HG03060 (cell line): Measurements from ENCODE around the gene ZNF319.
"Not testable (repeated sequence)": the region's sequence is repeated elsewhere in the genome, so short reads cannot be mapped to it uniquely, and the experiment has no call there.

Source experiments
- ATAC-seq: cut with Tn5 transposase; IDR thresholded peaks from one replicate; pipeline ENCODE4 v1.9.1; 2021; ENCODE audit warnings: low read depth, moderate number of reproducible peaks; ENCODE audit not compliant: unreplicated experiment

ZNF319 gene

DNA sequence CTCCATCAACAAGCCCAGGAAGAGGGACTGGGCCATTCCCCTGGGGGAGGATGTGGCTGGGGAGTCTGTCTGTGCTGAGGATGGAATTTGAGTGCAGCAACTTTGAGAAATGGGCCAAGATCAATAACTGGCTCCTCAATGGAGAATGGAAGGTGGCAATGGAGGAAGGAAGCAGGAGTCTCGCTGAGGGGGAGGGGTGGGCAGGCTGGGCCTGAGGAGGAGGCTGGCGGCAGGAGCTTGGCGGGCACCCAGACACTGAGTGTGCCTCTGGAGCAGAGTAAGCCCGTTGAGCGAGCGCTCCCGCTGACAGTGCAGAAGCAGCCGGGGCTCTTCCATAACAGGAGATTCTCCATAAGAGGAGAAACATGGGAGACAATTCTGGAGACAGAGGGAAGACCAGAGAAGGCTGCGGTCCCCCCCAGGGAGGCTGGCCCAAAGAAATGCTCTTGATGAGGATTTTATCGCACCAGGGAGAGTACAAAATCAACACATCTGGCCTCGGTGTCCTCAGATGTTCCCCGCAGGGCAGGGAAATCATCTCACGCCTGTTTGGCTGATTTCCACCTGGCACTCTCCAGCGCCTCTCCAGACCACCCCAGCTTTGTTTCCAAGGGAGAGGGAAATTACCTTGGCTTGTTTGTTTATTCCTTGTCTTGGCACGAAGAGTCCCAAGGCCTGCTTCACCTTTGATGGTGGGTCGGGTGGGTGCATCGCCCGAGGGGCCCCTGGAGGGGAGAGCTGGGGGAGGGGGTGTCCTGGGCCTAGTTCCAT, 22.3 kb upstream of the ZNF319 start:
- ATAC-seq, result no peak

DNA sequence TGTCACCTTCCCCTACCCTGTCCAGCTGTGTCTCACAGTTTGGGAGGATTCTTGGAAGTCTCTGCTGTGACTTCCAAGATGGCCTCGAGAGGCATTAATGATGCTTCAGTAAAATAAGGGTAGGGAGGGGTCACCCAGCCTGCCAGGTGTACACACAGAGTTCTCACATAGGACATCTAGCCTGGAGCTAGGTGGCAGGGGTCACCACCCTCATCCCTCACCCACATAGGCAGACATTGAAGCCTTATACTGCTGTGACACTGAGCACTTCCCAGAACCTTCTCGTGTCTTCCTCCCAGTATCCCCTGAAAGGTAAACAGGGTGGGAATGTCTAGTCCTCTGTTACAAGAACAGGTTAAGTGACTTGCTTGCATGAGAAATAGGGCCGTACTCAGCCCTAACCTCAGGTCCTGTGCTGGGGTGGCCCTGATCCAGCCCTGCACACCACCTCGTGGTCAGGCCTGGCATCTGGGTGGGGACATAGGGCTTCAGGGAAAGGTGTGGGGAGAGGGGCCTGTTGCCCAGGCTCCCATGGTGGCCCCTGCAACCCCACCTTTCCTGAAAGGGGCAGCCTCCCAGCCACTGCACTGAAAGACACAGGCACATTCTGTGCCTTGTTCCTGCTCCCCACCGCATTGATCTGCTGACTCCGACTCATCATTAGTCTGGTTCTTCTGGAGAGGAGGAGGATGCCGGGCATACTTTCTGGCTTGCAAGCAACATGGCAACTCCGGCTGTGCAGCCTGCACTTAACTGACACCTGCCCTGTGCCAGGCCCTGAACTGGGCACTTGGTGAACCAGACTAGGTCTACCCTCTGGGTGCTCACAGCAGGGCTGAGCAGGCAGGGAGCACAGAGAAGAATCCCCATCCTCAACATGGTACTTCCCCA, 21.4 kb upstream of the ZNF319 start:
- ATAC-seq, result no peak

DNA sequence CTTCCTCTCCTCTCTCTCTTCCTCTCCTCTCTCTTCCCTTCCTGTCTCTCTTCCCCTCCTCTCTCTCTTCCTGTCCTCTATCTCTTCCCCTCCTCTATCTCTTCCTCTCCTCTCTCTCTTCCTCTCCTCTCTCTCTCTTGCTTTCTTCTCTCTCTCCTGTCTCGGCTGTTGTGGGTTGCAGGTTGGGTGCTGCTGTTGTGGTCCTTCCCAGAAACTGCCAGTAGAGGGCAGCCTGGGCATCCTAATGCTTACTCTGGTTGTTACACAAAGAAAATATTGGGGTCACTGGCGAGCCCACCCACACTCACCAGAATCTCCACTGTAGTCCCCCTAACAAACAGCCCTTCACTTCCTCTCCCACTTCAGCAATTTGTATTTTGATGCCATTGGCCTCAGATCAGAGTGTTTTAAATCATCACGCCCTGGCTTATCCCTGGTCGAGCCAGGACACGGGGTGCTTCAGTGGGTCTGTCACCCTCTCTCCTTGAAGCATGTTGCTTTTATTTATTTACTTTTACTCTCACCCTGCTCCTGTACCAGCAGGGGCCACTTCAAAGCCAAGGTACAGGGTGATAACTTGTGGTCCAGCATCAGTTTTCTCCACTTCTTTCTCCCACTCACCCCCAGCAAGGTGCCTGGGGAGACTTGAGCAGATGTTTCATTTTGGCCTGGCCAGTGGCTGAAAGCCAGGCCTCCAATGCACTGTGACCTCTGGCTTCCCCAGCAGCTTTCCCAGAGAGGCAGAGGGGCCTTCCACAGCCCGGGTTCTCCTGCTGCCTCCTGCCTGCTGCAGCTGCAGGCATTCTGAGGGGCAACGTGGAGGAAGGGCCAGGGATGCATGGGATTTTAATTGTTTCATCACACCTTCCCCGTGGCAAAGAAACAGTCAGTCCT, 20.4 kb upstream of the ZNF319 start:
- ATAC-seq, result no peak

DNA sequence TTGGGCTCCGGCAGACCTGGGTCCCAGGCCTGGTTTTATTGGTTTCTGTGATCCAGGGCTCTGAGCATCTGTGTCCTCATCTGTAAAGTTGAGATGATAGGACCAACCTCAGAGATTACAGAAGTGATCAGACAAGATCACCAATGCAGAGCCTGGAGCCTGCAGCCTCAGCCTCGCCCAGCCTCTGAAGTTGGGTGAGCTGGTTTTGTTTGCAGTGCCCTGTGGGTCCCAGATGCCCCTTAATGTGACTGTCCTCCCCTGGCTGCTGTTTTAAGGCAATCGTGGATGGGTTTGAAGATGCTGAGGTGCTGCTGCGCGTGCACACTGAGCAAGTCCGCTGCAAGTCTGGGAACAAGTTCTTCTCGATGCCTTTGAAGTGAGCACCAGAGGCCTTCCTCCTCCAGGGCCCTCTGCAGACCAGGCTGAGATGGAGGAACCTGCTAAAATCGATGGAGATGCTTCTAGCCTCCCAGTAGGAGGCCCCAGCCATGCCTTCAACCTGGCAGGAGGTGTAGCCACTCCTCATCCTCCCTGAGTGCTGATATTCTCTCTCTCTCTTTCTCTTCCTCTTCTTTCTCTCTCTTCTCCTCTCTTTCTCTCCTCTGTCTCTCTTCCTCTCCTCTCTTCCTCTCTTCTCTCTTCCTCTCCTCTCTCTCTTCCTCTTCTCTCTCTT, 19.5 kb upstream of the ZNF319 start:
- ATAC-seq, result no peak

DNA sequence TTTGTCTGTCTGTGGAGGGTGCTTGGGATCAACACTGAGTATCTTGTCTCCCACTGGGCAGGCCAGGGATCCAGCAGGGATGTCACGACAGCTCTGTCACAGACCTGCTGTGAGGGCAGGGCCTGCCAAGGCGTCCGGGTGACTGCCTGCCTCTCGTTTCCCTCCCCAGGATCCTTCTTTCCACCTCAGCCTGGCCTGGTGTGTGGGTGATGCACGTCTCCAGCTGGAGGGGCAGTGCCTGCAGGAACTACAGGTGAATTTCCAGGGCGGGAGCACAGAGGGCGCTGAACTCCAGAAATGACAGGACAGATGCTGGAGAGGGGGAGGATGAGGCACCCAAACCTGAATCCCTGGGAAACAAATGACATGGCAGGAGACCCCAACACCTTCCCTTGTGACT, 18.3 kb upstream of the ZNF319 start:
- ATAC-seq, result no peak

DNA sequence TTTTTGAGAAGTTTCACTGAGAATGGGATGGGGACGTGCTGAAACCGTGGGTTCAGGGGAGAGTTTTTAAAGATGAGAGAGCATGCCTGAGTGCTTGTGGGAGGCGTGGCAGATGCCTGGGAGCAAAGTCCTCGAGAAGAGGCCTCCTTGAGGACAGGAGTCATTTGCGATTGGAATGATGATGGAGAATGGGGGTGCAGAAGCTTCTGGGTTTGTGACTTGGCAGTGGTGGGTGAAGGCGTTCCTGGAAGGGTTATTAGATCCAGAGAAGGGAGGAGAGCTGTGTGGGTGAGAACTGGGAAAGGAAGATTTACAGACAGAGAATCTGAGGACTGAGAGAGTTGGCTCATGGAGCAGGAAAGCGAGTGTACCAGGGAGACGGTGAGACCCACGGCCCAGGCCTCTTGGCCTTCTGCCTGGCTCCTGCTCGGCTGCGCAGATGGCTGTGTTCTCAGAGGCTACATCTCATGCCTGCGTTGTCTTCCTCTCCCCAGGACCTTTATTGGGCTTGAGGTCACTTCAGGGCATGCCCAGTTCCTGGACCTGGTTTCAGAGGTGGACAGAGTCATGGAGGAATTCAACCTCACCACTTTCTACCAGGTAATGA, 16.5 kb upstream of the ZNF319 start:
- no peak for ATAC-seq

DNA sequence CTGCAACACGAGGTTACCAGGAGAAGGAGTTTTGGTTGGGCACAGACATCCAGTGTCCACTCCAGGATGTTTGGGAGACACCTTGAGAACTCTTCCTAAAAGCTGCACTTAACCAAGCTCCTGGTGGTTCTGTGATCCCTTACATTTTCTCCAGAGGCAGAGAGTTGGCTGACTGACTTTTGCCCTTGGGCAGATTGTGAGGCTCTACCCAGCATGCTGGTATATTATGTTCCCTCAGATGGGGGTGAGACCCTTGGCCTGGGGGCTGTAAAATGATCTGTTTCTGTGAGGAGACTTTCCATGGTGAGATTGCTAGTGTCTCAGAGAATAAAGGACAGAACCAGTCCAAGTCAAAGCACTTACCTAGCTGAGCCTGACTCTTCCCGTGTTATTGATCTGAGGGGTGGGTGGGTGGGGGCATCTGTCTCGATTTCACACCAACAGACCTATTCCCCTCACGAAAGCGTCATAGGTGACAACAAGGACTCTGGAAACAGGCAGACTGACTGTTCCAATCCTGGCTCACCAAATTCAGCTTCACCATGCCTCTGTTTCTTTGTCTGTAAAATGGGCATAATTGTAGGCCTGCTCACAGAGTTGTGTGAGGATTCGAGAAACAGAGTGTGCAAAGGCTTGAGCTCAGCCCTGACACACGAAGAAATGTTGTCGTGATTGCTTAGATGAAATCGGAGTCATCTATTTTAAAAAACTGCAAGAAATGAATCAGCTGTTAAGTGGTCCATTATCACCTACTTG, 12.9 kb upstream of the ZNF319 start:
- ATAC-seq, result no peak

DNA sequence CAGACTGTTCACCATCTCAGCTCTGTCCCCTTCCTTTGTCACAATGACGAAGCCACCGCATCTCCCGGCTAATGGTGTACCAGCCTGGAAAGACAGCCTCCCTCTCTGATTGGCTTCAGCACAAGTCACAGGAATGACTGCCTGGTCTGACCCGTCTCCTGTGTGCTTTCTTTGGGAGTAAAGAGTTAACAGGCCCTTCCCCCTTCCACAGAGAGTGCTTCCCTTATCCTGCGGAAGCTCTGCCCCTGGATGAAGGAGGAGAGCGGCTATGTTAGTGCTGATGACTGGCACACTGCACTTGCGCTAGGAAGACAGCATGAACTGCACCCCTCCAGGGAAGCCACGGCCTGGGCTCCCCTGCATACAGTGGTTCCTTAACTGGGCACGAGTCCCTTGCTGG, 12.0 kb upstream of the ZNF319 start:
- ATAC-seq, result no peak

DNA sequence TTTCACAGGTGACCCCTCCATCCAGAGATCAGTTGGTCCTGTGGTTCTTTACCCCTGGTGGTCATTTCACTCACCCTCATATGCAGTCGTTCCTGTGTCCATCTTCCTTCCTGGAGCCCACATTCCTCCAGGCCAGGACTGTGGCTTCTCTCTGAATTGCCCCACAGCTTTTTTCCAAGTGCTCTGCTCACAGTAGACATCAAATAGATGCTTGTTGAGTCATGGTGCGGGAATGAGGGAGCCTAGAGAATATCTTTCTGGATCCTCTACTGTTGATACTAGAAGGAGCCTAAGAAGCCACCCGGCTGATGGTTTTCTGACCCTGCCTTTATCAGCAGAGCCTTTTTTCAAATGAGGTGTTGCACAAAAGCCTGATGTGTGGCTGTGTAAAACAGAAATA, 11.2 kb upstream of the ZNF319 start:
- ATAC-seq, result no peak

DNA sequence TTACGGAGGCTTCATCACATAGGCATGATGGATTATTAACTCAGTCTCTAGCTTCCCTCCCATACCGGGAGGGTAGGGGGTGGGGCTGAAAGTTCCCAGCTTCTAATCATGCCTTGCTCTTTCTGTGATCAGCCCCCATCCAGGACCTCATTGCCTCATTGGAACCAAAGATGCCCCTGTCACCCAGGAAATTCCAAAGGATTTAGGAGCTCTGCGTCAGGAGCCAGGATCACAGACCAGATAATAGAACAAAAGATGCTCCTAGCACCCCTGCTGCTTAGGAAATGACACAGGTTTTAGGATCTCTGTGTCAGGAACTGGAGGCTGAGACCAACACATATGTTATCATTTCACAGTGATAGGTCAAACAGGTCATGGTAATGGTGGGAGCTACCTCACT, 10.4 kb upstream of the ZNF319 start:
- no peak for ATAC-seq

DNA sequence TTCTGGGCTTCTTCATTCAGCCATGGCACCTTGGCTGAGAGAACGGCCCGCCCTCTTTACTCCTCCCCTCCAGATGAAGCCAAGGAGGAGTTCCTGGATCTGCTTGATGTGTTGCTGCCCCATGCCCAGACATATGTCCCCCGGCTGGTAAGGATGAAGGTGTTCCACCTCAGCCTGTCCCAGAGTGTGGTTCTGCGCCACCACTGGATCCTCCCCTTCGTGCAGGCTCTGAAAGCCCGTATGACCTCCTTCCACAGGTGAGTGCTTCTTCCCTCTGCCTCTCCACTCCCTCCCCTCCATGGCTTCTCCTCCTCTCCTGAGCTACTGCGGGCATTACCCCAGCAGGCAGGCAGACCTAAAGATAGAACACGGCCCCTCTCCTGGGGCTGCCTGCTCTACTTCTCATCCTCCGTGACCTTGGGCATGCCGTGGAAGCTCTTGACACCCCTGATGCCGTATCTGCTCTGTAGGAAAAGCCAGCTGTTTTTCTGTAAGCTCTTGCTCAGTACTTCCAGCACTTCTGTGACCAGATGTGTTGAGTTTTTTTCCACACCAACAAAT, 9.5 kb upstream of the ZNF319 start:
- ATAC-seq, result no peak

DNA sequence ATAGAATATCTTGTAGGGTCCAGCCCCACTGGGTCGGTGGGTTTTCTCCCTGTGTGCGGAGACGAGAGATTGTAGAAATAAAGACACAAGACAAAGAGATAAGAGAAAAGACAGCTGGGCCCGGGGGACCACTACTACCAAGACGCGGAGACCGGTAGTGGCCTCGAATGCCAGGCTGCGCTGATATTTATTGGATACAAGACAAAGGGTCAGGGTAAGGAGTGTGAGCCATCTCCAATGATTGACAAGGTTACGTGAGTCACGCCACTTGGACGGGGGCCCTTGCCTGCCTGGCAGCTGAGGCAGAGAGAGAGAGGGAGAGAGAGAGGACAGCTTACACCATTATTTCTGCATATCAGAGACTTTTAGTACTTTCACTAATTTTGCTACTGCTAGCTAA, 4.3 kb upstream of the ZNF319 start:
- ATAC-seq, result not testable (repeated sequence)

DNA sequence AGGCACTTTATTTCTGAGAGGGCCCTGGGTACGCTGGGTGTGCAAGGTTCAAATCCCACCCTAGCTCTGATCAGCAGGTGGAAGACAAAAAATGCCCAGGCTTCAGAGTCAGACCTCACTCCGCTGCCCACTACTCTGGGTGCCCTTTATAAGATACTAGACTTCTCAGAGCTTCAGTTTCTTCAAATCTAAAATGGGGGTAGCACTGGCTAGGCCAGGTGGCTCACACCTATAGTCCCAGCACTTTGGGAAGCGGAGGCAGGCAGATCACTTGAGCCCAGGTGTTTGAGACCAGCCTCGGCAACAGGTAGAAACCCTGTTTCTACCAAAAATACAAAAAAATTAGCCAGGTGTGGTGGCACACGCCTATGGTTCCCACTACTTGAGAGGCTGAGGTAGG, 2.5 kb upstream of the ZNF319 start:
- no peak for ATAC-seq

DNA sequence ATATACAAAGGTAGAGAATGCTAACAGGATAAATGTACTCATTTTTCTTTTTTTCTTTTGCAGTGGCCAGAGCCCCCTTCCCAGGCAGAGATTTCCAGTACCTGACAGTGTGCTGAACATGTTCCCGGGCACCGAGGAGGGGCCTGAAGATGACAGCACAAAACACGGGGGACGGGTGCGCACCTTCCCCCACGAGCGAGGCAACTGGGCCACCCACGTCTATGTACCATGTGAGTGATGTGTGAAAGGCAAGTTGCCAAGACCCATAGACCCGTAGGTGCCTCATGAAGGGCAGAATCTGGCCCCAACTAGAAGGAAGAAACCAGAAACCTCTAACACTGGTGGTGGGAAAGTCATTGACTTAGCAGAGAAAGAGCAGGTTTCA, 1.9 kb upstream of the ZNF319 start:
- no peak for ATAC-seq

DNA sequence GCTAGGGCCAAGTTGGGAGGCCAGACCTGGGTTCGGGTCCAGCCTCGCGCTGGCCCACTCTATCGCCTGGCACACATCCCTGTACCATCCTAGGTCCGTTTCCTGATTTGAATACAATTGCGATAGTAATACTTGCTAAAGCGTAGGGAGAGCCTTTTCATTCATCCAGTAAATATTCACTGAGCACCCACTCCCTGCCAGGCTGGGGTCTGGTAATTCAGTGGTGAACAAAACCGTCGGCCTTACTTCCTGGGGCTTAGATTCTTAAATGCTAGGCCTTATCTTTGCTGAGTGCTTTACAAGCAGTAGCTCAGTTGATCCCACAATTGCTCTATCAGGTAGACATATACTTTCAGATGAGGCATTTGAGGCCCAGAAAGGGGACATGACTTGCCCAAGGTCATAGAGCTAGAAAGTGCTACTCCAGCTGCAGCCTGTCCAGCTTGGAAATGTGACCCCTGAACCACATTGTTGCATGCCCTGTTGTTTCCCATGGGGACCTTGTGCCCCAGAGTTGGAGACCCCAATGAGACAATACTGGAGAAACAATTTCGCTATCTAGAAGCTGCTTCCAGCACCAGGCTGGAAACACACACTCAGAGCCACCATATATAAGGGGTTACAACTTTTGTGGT, 1.4 kb upstream of the ZNF319 start:
- ATAC-seq, result no peak

DNA sequence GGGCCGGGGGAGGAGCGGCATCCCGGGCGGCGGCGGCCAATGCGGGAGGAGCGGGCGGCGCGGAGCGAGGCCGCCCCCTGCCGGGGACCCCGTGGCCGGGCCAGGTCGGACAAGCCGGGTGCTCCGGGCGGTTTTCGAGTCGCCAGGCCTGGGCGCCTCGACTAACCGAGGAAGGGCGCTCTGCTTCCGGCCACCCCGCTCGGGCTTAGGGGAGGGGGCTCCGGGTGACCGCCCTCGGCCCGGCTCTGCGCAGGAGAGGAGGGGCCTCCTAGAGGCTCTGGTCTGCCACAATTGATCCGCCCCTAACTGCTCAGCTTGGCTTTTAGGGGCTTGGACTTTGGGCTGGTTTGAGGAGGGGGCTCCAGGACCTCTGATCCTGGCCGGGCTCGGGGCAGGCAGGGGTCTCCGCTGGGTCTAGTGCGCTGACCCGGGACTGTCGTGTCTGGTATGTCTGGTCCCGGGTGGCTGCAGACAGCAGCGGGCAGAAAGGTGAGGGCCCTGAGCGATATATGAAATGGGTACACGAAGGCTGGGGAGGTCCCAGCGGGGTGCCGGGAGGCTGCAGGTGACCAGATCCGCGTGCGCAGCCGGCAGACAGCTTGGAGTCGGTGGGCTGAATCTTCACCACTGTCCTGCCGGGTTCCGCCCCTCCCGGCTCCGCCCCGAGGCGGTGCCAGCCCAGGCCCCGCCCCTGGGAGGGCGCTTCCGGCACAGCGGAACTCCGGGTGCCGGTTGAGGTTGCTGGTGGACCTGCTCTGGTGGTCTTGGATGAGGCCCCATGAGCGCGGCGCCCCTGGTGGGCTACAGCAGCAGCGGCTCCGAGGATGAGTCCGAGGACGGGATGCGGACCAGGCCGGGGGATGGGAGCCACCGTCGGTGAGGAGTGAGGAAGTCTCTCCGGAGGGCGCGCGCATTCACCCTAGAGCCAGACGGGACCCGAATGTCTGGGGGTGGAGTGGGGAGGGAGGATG, 519 bp upstream of the ZNF319 start, which contains the start of gene USB1:
USB1 (plus strand) TSS at position 702 of the 971 bp plus-strand sequence; CDS start at position 779, 77 bp downstream.
- peak; percentile 55 for ATAC-seq

DNA sequence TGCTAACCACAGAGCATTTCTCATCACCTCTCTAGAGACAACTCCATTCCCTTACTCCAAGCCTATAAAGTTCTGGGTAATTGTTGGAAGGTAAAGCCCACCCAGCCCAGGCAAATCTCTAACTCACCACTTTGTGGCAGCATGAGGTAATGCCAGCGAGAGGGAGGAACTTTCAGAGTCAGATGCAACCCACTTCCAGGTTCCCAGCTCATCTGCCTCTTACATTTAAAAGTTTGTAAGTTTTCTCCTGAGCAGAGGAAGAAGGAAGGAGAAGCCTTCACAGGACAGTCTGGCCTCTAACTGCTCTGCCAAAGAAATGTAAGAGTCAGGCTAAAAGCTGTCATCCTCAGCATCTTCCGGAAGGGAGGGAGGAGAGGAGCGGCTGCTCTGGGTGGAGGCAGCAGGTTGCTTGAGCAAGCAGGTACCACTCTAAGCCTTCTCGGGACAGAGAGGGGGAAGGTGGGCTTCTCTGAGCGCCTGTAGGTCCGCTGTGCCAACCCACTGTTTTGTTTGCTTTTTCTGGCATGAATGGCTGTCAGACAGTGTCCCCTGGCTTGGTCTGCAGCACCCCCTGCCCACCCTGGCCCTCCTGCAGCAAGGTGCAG, 1.0 kb downstream of the ZNF319 start:
- ATAC-seq, result no peak
